ENCODE results near the gene UBE2J2.

GRCh38 chr1:1297802-1298424 lies 24.3 kb upstream of the UBE2J2 start:
- TF ChIP-seq CTCF (IDR thresholded peaks at IDR 0.05) (no peak), POLR2A (IDR thresholded peaks at IDR 0.05) (no peak)

All from stomach (tissue), 4 donors.